ENCODE measurements around the gene INSIG2. TPM values are rescaled to one million over a fixed set of nuclear protein-coding genes. Genes with fewer than 3 reads are reported as not detected.

The INSIG2 gene
- total RNA-seq, 1 donor, result 9.5 TPM

- no peak overlapping the region for H3K4me3 ChIP-seq (ENCODE audit: low read depth, low read length)
- TF ChIP-seq CTCF (IDR thresholded peaks at IDR 0.05; ENCODE audit: insufficient read depth, low read length), result no peak
- peak; percentile 10 for DNase-seq (ENCODE audit: low read depth)
Measured at GRCh38 chr2:118097657-118098056, 9.4 kb downstream of the INSIG2 start.

DNA sequence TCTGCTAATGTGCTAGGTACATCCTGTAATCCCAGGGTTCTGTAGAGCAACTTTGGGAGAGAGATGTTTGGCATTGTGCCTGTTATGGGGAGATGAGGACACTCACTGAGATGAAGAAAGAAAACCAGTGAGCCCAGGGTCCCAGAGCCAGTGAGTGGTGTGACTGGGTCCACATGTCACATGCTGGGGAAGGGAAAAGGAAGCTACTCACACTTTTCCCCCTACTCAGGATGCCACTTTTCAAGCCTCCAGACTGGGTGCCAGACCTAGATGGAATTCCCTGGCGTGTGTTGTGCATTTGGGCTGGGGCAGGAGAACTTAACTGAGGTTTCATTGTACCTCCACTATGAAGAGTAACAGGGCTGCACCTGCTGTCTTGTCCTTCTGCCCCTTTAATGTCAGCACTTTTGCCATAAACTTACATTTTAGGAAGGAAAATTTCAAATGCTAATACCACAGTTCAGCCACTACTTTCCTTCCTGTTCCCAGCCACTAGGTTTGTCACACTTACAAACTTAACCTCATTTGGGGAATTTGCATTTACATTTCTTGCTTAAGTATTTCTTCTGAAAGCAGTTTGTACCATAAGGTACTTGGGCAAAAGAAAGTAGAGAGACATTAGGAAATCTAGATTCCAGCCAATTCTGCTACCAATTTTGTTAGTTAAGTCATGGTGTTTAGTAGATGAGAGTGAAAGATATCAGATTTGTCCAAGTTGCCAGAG is 10.2 kb downstream of the INSIG2 start:
- no peak for TF ChIP-seq CTCF (IDR thresholded peaks at IDR 0.05; ENCODE audit: insufficient read depth, low read length)
- DNase-seq (ENCODE audit: low read depth), result no peak
- H3K4me3 ChIP-seq (ENCODE audit: low read depth, low read length), result no peak overlapping the region

GRCh38 chr2:118102433-118103082 is 14.3 kb downstream of the INSIG2 start:
- DNase-seq (ENCODE audit: low read depth), result peak; percentile 24
- no peak overlapping the region for H3K4me3 ChIP-seq (ENCODE audit: low read depth, low read length)
- TF ChIP-seq CTCF (IDR thresholded peaks at IDR 0.05; ENCODE audit: insufficient read depth, low read length), result no peak

DNA sequence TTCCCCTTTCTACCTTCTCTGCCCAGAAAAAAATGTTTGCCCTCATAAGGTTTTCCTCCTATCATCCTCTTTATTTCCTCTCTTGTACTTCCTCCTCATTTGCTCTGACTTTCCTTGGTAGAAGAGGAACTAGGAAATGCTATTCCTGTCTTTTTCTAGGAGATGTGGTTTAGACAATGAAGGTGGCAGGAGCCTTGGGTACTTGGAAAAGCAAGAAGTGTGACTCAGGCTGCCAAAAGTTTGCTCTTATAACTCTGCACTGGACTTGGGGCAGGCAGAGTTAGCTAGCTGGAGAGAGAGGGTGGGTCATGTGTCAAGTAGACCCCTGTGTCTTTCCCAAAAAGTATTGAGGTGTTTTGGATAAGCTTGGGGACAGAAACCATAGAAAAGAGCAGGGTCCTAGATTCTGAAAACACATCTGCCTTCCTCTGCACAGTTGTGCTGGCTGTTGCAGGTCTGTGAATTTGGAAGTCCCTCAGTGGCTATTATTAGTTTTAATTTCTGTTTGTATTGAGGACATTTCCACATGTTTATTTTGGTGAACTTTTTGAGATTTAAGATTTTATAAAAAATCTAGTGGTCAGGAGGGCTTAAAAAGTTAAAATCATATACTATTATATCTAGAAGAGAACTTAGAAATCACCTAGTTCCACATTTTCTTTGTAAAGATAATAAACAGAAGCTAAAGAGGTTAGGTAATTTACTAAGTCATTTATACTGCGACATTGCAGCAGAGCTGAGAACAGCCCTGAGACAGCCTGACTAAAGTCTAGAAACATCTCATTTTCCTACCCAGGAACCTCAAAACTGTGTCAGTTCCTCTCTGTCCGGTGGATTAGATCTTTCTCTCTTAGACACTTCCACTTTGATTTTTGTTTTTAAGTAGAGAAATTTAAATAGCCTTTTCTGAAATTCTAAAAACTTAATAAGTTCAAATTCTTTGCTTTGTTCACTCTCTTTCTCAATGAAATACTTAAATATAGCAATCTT is 16.0 kb downstream of the INSIG2 start:
- DNase-seq (ENCODE audit: low read depth), result no peak
- no peak for TF ChIP-seq CTCF (IDR thresholded peaks at IDR 0.05; ENCODE audit: insufficient read depth, low read length)
- no peak overlapping the region for H3K4me3 ChIP-seq (ENCODE audit: low read depth, low read length)

GRCh38 chr2:118105497-118105896 is 17.2 kb downstream of the INSIG2 start:
- DNase-seq (ENCODE audit: low read depth), result no peak
- TF ChIP-seq CTCF (IDR thresholded peaks at IDR 0.05; ENCODE audit: insufficient read depth, low read length), result no peak
- no peak overlapping the region for H3K4me3 ChIP-seq (ENCODE audit: low read depth, low read length)

DNA sequence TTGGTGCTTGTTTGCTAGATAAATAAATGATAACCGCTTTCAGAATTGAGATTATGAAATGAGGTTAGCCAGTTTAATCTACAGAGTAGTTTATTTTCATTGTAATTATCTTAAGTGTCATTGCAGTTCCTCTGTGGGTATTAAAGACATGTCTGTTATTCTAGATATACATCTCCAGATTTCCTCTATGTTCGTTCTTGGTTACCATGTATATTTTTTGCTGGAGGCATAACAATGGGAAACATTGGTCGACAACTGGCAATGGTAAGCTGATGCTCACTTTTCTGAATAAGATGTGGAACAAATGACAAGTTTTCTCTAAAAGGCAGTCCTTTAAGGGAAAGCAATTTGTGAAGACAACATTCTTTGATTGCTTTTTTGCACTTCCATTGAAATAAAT is 18.7 kb downstream of the INSIG2 start:
- no peak for DNase-seq (ENCODE audit: low read depth)
- H3K4me3 ChIP-seq (ENCODE audit: low read depth, low read length), result no peak overlapping the region
- no peak for TF ChIP-seq CTCF (IDR thresholded peaks at IDR 0.05; ENCODE audit: insufficient read depth, low read length)

Data from fibroblast of the aortic adventitia (primary cell).